ENCODE data around the gene TOP3B.

DNA sequence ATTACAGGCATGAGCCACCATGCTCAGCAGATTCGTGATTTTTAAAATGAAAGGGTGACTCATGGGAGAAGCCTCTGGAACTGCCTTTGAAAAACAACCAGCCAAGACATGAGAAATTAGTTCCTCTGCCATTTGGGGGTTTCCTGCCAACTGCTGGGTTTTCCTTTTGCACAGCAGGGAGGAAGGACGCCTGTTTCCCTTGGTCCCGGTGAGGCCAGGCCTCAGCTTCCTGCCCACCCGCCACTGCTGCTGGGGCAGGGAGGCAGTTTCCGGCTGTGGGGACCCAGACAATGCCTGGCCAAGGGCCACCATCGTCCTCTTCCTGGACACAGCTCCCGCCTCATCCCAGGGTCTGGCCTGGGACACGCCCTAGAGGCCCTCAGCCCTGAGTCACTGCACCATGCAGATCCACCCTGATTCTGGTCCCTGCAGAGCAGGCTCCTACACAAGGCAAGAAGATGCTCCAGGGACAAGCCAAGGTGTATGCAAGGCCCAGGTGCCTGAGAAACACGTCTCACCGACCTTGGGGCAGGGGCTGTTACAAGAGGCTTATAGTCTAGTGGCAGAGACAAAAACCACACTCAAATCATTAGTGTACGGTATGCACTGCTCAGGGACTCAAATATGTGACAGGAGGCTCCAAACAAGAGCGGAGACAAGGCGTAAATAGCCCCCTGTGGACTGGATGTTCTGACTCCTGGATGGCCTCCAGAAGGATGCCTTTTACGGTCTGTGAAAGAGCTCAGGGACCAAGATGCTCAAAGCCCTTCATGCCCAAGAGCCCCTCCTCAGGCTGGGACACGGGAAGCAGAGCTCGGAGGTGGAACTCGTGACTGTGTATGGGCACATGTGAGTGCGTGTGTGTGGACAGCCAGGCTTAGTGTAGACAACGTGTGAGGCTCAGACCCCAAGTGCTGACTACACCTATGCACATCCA lies 39.9 kb downstream of the TOP3B start:
- TF ChIP-seq SPI1 (IDR thresholded peaks at IDR 0.05; ENCODE audit: low read depth, low read length) = no peak
- TF ChIP-seq POLR2AphosphoS5 (IDR thresholded peaks at IDR 0.05; ENCODE audit: low read depth, low read length) = no peak
- TF ChIP-seq PAX5 (IDR thresholded peaks at IDR 0.05; ENCODE audit: insufficient read depth, low read length, severe bottlenecking) = no peak
- no peak for TF ChIP-seq POLR2A (IDR thresholded peaks at IDR 0.05; ENCODE audit: low read depth, low read length)
